HG02759 (cell line): Measurements from ENCODE around the gene CRKL.
"Not testable (repeated sequence)": the region's sequence is repeated elsewhere in the genome, so short reads cannot be mapped to it uniquely, and the experiment has no call there.

ENCODE experiments used
- ATAC-seq: cut with Tn5 transposase; IDR thresholded peaks from one replicate; pipeline ENCODE4 v1.9.1; 2021; ENCODE audit warnings: mild to moderate bottlenecking, moderate library complexity; ENCODE audit not compliant: unreplicated experiment

CRKL gene

DNA sequence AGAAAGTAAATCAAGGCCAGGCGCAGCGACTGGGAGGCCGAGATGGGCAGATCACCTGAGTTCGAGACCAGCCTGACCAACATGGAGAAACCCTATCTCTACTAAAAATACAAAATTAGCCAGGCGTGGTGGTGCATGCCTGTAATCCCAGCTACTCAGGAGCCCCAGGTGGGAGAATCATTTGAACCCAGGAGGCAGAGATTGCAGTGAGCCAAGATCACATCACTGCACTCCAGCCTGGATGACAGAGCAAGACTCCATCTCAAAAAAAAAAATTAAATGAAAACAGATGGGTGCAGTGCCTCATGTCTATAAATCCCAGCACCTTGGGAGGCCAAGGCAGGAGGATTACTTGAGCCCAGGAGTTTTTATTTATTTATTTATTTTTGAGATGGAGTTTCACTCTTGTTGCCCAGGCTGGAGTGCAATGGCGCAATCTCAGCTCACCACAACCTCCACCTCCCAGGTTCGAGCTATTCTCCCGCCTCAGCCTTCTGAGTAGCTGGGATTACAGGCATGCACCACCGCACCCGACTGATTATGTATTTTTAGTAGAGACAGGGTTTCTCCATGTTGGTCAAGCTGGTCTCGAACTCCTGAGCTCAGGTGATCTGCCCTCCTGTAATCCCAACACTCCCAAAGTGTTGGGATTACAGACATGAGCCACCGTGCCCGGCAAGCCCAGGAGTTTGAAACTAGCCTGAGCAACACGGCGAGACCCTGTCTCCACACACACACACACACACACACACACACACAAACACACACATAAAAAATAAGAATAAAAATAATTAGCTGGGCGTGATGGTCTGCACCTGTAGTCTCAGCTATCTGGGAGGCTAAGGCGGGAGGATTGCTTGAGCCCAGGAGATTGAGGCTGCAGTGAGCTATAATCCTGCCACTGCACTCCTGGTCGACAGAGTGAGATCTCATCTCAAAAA, 15.8 kb upstream of the CRKL start:
- ATAC-seq, result not testable (repeated sequence)

GRCh38 chr22:20903093-20903492, 14.1 kb upstream of the CRKL start:
- no peak for ATAC-seq

DNA sequence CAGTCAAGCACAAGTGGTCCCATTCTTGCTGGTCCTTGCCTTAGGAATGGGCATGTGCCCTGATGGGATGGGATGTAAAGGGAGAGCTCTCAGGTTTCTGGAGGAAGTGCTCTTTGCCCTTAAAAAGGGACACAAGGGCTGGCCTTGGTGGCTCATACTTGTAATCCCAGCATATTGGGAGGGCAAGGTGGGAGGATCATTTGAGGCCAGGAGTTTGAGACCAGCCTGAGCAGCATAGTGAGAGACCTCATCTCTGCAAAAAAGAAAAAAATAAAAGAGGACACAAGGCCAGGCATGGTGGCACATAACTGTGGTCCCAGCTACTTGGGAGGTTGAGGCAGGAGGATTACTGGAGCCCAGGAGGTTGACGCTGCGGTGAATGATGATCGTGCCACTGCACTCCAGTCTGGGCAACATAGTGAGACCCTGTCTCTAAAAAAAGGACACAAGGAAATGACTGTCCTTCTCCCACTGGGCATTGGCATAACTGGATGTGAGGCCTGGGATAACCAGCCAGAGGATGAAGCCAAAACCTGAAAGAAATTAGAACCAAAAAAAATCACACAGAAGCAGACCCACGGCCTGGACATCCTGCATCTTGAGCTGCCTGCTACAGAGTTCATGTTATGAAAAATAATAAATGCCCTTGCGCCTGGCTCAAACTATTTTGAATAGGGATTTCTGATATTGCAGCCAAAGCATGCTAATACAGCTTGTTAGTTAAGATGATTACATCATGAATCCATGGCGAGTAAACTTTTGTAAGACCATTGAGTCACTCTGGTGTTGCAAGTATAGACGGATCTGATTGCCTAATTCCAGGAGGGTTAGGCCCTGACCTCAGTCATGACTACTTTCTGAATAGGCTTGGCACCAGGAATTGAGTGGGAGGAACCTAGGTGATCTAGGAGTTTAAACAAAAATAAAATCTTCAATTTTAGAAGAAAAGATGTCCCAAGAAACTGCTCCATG, 12.9 kb upstream of the CRKL start:
- no peak for ATAC-seq

DNA sequence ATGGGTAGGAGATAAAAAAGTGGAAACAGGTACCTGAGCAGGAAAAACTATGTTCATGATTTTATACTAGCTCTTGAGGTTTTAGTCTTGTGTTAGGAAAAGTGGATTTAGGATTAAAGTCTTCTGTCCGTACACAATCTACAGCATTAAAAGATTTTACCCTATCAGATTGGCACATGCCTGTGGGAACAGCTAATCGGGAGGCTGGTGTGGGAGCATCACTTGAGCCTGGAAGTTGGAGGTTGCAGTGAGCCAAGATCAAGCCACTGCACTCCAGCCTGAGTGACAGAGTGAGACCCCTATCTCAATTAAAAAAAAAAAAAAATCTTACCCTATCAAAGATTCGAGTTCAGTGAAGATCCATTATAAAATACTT, 12.2 kb upstream of the CRKL start:
- no peak for ATAC-seq

GRCh38 chr22:20905415-20906386, 11.5 kb upstream of the CRKL start:
- ATAC-seq, result no peak

DNA sequence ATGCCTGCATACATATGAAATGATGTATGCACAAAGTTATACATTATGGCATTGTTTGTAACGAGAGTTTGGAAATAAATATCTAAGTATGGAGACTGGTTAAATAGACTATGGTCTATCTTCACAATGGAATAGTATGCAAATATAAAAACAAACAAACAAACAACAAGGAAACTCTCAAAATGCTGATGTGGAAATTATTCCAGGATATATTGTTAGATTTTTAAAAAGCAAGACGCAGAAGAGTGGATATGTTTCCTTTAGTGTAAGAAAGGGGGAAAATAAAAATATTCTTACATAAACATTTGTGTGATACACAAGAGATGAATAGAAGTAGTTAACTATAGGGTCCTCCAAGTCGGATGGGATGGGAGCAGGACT, 10.8 kb upstream of the CRKL start:
- ATAC-seq, result no peak

DNA sequence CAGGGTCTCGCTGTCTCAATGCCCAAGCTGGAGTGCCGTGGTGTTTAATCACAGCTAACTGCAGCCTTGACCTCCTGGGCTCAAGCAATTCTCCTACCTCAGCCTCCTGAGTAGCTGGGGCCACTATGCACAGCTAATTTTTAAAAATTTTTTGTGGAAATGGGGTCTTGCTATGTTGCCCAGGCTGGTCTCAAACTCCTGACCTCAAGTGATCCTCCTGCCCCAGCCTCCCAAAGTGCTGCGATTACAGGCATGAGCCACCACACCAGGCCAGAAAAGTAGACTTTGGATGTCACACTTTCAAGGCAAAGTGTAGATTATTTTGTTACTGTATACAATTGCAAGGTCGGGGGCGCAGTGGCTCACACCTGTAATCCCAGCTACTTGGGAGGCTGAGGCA, 8.5 kb upstream of the CRKL start:
- not testable (repeated sequence) for ATAC-seq

DNA sequence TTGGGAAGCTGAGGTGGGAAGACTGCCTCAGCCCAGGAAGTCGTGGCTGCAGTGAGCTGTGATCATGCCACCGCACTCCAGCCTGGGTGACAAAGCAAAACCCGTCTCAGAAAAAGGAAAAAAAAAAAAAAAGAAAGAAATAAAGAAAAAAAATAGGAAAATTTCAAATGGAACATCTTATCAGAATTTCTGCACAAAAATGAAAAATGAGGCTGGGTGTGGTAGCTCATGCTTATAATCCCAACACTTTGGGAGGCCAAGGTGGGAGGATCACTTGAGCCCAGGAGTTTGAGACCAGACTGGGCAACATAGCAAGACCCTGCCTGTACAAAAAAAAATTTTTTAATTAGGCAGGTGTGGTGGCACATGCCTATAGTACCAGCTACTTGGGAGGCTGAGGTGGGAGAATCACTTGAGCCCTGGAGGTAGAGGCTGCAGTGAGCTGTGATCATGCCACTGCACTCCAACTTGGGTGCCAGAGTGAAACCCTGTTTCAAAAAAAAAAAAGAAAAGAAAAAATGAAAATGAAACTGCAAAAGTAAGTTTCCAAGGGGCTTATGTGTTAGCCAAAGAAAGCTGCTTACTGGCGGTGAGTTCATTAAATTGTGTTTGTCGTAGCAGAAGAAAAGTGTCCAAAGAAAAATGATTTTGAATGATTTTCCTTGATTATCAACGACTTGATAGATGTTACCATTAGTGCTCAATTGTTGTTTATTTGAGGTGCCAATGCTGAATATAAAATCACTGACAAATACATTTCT, 7.5 kb upstream of the CRKL start:
- no peak for ATAC-seq

GRCh38 chr22:20912494-20912893, 4.7 kb upstream of the CRKL start:
- no peak for ATAC-seq

- no peak for ATAC-seq
These were observed 1.5 kb downstream of the CRKL start for GRCh38 chr22:20918663-20919218.

DNA sequence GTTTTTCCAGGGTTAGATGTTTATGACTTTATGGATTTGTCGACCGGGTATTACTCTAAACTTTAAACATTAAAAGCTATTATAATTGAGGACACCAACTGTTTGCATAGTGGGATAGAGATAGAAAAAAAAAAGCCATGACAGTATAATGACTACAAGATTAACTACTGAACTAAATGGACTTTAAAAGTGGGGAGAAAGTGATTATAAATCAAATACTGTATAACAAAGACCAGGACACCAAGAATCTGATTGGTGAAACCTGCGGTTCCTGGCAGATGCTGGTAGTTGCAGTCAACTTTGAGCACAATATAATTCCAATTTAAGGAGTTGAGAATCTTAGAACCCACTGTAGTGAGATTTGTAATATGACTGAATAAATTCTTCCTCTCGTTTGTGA, 2.5 kb downstream of the CRKL start:
- no peak for ATAC-seq

GRCh38 chr22:20920881-20921203, 3.6 kb downstream of the CRKL start:
- no peak for ATAC-seq

DNA sequence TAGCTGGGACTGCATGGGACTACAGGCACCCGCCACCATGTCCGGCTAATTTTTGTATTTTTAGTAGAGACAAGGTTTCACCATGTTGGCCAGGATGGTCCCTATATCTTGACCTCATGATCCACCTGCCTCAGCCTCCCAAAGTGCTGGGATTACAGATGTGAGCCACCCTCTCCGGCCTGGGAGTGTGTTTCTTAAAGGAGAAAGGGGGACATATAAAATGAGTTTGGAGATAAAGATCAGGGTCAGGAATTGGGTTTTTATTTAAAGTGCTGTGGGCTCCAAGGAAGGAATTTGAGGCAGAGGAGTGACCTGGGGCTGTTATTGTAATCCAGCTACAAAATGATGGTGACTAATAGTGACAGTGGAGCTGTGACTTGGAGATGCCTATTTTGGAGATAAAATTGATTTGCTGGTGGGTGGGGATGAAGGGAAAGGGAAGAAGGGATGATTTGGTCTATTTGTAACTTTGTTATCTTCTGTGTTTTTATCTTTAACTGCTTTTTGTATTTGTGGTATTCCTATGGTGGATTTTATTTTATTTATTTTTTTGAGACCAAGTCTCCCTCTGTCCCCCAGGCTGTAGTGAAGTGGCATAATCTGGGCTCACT, 5.0 kb downstream of the CRKL start:
- no peak for ATAC-seq

GRCh38 chr22:20926243-20926642, 9.0 kb downstream of the CRKL start:
- no peak for ATAC-seq

DNA sequence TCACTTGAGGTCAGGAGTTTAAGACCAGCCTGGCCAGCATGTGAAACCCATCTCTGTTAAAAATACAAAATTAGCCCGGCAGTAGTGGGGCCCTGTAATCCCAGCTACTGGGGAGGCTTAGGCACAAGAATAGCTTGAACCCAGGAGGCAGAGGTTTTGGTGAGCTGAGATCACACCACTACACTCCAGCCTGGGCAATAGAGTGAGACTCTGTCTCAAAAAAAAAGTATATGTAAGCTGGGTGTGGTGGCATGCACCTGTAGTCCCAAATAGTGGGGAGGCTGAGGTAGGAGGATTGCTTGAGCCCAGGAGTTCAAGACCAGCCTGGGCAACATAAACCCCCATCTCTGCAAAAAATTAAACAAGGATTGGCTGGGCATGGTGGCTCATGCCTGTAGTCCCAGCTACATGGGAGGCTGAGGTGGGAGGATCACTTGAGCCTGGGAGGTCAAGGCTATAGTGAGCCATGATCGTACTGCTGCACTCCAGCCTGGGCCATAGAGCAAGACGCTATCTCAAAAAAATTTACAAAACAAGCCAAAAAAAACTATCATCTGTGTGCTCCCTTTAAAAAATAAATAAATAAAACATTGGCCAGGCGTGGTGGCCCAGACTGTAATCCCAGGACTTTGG, 10.8 kb downstream of the CRKL start:
- ATAC-seq, result no peak

GRCh38 chr22:20928573-20928967, 11.4 kb downstream of the CRKL start:
- no peak for ATAC-seq

DNA sequence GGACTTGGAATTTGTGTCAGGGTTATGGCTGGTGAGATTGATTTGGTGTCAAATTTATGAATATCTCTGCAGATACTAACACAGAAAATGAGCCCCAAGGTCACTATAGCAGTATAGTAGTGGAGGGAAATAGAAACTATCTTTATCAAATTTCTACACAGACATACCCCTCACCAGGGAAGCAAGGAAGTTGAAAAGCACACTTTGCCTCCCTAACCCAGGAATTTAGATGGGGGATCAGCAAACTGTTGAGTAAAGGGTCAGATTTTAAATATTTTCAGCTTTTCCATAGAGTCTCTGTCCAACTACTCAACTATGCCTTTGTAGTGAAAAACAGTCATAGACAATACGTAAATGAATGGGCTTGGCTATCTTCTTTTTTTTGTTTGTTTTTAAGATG, 12.8 kb downstream of the CRKL start:
- ATAC-seq, result no peak

DNA sequence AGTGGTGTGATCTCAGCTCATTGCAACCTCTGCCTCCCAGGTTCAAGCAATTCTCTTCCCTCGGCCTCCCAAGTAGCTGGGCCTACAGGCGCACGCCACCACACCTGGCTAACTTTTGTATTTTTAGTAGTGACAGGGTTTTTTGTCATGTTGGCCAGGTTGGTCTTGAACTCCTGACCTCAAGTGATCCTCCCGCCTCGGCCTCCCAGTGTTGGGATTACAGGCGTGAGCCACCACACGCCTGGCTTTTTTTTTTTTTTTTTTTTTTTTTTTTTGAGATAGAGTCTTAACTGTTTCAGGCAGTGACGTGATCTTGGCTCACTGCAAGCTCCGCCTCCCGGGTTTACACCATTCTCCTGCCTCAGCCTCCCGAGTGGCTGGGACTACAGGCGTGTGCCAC, 13.2 kb downstream of the CRKL start:
- not testable (repeated sequence) for ATAC-seq

DNA sequence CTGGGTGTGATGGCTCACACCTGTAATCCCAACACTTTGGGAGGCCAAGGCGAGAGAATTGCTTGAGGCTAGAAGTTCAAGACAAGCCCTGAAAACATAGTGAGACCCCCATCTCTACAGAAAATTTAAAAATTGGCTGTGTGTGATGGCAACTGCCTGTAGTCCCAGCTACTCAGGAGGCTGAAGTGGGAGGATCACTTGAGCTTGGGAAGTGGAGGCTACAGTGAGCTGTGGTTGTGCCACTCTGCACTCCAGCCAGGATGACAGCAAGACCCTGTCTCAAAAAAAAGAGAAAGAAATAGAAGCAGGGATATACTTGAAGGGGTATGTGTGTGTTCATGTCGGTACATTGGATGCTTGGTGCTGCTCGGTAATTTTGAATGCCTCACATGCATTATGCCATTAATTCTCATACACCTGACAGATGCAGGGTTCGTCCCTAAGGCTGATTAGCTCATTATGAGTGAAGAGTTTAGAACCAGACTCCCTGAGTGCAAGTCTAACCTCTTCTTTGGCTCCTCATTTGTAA, 14.0 kb downstream of the CRKL start:
- ATAC-seq, result no peak
